B cell (primary cell): ENCODE measurements around the gene SP140. TPM values are rescaled to one million over a fixed set of nuclear protein-coding genes. Genes with fewer than 3 reads are reported as not detected.
"Not testable (repeated sequence)": the region's sequence is repeated elsewhere in the genome, so short reads cannot be mapped to it uniquely, and the experiment has no call there.

ENCODE experiments used
- ATAC-seq: fragments of 200-7000 bp; cut with Tn5 transposase; one replicate; pipeline ENCODE4 v1.10.0; 2021; ENCODE audit warnings: low read depth, mild to moderate bottlenecking, moderate number of reproducible peaks, moderate library complexity
- CTCF ChIA-PET: fragments of 350-600 bp; sonication (Branson Sonifier 250); formaldehyde crosslinking; loops from one replicate; lab custom pipeline; 2021; ENCODE audit warnings: antibody characterized with exemption, inconsistent platforms; lab: Charles Lee
- POLR2A ChIA-PET: fragments of 350-600 bp; sonication (Branson Sonifier 250); formaldehyde crosslinking; loops from one replicate; lab custom pipeline; 2021; ENCODE audit warnings: antibody characterized with exemption; lab: Charles Lee
- DNase-seq: peaks from one replicate; pipeline ENCODE4 v3.0.0; 2013
- H2AFZ ChIP-seq: 2 replicates; pipeline ENCODE4 v1.6.1; 2012; ENCODE audit warnings: mild to moderate bottlenecking, low read depth, low read length; ENCODE audit not compliant: insufficient read depth, poor library complexity, severe bottlenecking
- H3K27ac ChIP-seq, 2 donors: 1 replicate in 1 of 2; 2 replicates in 1 of 2; pipeline ENCODE4 v1.5.1; 2012 to 2013; ENCODE audit warnings: low read length in 2 of 2, mild to moderate bottlenecking in 2 of 2, moderate library complexity in 1 of 2
- H3K27me3 ChIP-seq, 4 experiments: fragments of 200-600 bp in 1 of 4; sonication (generic) in 1 of 4; replicated peaks in 1 of 4; 1 replicate in 2 of 4; 2 replicates in 2 of 4; pipeline versions ENCODE4 v1.6.1 to v1.7.0; 2013 to 2016; ENCODE audit warnings: low read length in 3 of 4, mild to moderate bottlenecking in 2 of 4, mixed read lengths in 1 of 4, moderate library complexity in 1 of 4; ENCODE audit not compliant: insufficient read depth in 4 of 4, control insufficient read depth in 3 of 4; ENCODE audit errors: control extremely low read depth in 1 of 4
- H3K36me3 ChIP-seq, 2 experiments: replicated peaks in 1 of 2; 1 replicate in 1 of 2; 2 replicates in 1 of 2; pipeline versions ENCODE4 v1.6.1 to v1.7.1; 2013; ENCODE audit warnings: low read length in 1 of 2; ENCODE audit not compliant: insufficient read depth in 2 of 2, control insufficient read depth in 1 of 2; ENCODE audit errors: control extremely low read depth in 1 of 2, extremely low read depth in 1 of 2
- H3K4me1 ChIP-seq, 2 donors: fragments of 200-600 bp in 1 of 2; sonication (generic) in 1 of 2; 1 replicate in 1 of 2; 2 replicates in 1 of 2; pipeline versions ENCODE4 v1.5.1 to v1.6.1; 2013 to 2017; ENCODE audit warnings: low read length in 2 of 2; ENCODE audit not compliant: control insufficient read depth in 2 of 2, insufficient read depth in 2 of 2
- H3K4me2 ChIP-seq: replicated peaks from 2 replicates; pipeline ENCODE3; 2012; ENCODE audit warnings: mild to moderate bottlenecking, low read depth, low read length; ENCODE audit not compliant: poor library complexity, severe bottlenecking
- H3K4me3 ChIP-seq, 5 experiments: fragments of 200-600 bp in 1 of 5; sonication (generic) in 1 of 5; 1 replicate in 3 of 5; 2 replicates in 2 of 5; pipeline versions ENCODE4 v1.5.1 to v1.7.0; 2011 to 2016; ENCODE audit warnings: low read length in 4 of 5, mild to moderate bottlenecking in 4 of 5, low read depth in 2 of 5, control low read depth in 1 of 5, moderate library complexity in 1 of 5; ENCODE audit not compliant: insufficient read depth in 1 of 5; ENCODE audit errors: control extremely low read depth in 1 of 5, extremely low read depth in 1 of 5
- H3K79me2 ChIP-seq: fragments of 200-600 bp; sonication (generic); one replicate; pipeline ENCODE4 v1.6.0; 2016; ENCODE audit warnings: low read length; ENCODE audit not compliant: control insufficient read depth, insufficient read depth
- H3K9ac ChIP-seq: fragments of 200-600 bp; sonication (generic); 2 replicates; pipeline ENCODE4 v1.6.1; 2017; ENCODE audit warnings: mild to moderate bottlenecking, low read length, moderate library complexity
- H3K9me3 ChIP-seq, 3 donors: one replicate each; pipeline versions ENCODE4 v1.6.1 to v1.7.1; 2013; ENCODE audit warnings: low read length in 2 of 3; ENCODE audit not compliant: control insufficient read depth in 2 of 3, insufficient read depth in 1 of 3; ENCODE audit errors: control extremely low read depth in 1 of 3
- H4K20me1 ChIP-seq: 2 replicates; pipeline ENCODE4 v1.6.0; 2012; ENCODE audit warnings: mild to moderate bottlenecking, low read length; ENCODE audit not compliant: insufficient read depth, control insufficient read depth, poor library complexity, severe bottlenecking
- H3K27ac Mint-ChIP-seq: one replicate; pipeline ENCODE4 v1.8.0; 2021; ENCODE audit warnings: mixed read lengths
- H3K27me3 Mint-ChIP-seq: one replicate; pipeline ENCODE4 v1.8.0; 2021; ENCODE audit warnings: mixed read lengths
- H3K4me1 Mint-ChIP-seq: one replicate; pipeline ENCODE4 v1.8.0; 2021; ENCODE audit warnings: mixed read lengths
- H3K4me3 Mint-ChIP-seq: one replicate; pipeline ENCODE4 v1.8.0; 2021; ENCODE audit warnings: mixed read lengths
- H3K9me3 Mint-ChIP-seq: one replicate; pipeline ENCODE4 v1.8.0; 2022; ENCODE audit warnings: mixed read lengths; ENCODE audit not compliant: insufficient read depth
- EZH2 ChIP-seq: IDR thresholded peaks from 2 replicates; pipeline ENCODE4 v1.6.1; 2012; ENCODE audit warnings: borderline replicate concordance, low read depth, mild to moderate bottlenecking, moderate library complexity, low read length; ENCODE audit not compliant: insufficient read depth, poor library complexity, severe bottlenecking
- WGBS: methylation state at CpG from one replicate; pipeline ENCODE4 v1.1.5; 2013; ENCODE audit warnings: missing lambda C conversion rate; ENCODE audit not compliant: insufficient coverage; 5-methylcytosine and 5-hydroxymethylcytosine counted together
- intact Hi-C: fragments of 100-400 bp; cut with micrococcal nuclease; formaldehyde crosslinking; loops from one replicate; pipeline ENCODE4 v1.10.0; 2022
- polyA plus RNA-seq: library from polyadenylated mRNA; depleted of rRNA; stranded (reverse); fragments of >200 nt; gene quantifications from 2 replicates; pipeline ENCODE4 v1.2.3, GENCODE V29; 2012
- total RNA-seq, 2 donors: library from RNA; stranded (reverse); fragments of 120-200 nt in 1 of 2; gene quantifications; 1 replicate in 1 of 2; 2 replicates in 1 of 2; pipeline versions ENCODE4 v1.2.3 to v1.2.4, GENCODE V29; 2013 to 2022

SP140 gene
- total and polyA plus RNA-seq, 2 donors (not counting 1 experiment from before 2014, with no cell fraction given) = 78.7 to 411 TPM

DNA sequence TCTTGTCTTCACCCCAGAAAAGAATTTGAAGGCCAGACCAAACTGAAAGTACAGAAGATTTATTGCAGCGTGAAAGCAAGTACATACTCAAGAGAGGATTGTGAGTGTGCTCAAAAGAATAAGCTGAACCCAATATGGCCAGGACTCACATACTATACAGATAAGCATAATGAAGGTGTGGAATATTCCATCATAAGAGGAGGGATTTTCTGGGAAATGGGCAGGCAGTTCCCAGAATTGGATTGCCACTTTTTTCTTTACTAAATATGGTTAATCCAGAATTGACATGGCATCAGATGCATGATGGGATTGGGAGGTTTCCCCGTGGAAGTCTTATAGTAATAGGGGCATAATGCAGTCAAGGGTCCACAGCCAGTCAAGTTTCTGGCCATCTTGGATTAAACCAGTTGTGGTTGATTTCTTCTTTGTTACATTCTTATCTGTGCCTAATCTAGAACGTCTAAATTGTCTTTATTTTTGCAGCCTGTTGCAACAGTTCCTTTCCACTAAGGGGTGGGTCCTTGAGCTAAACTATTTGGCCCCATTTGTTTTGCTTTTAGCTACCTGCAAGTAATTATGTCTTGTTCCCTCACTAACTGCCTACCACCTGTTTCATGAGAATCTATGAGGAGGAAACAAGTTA, 110.4 kb downstream of the SP140 start:
- Histone ChIP-seq H3K9ac (no peak overlapping the region), H3K4me2 (peak overlapping the region; percentile 9), H3K9me3 (no peaks in the 10 kb centered on the region), H4K20me1 (peaks cover 13% of the 10 kb centered on the region), H3K79me2 (peaks cover 60% of the 10 kb centered on the region), H3K36me3 (peaks cover 9 to 53% of the 10 kb centered on the region in 2 experiments), H2AFZ (no peak overlapping the region), H3K27ac (peak overlapping the region; percentile 38 to 39), H3K4me3 (no peak overlapping the region), H3K4me1 (peaks cover 12 to 20% of the 10 kb centered on the region in 2 donors), H3K27me3 (no peaks in the 10 kb centered on the region)
- no peaks in the 10 kb centered on the region for H3K27me3 Mint-ChIP-seq
- ATAC-seq (no peak), DNase-seq (no peak)
- ChIA-PET CTCF (no interaction called here), POLR2A (interaction anchor here (1.4 kb wide), 1 partner anchor 9 kb away, joined by 3 read pairs; the partner anchor contains the start of gene SP140L)
- intact Hi-C loops = no loop called here
- H3K4me3 Mint-ChIP-seq = peak overlapping the region; percentile 57
- no peak for TF ChIP-seq EZH2
- peaks cover 50% of the 10 kb centered on the region for H3K4me1 Mint-ChIP-seq
- WGBS = 57% methylated on average over 1 of the region's 3 CpGs
- H3K27ac Mint-ChIP-seq = peak overlapping the region; percentile 71
- no peaks in the 10 kb centered on the region for H3K9me3 Mint-ChIP-seq

DNA sequence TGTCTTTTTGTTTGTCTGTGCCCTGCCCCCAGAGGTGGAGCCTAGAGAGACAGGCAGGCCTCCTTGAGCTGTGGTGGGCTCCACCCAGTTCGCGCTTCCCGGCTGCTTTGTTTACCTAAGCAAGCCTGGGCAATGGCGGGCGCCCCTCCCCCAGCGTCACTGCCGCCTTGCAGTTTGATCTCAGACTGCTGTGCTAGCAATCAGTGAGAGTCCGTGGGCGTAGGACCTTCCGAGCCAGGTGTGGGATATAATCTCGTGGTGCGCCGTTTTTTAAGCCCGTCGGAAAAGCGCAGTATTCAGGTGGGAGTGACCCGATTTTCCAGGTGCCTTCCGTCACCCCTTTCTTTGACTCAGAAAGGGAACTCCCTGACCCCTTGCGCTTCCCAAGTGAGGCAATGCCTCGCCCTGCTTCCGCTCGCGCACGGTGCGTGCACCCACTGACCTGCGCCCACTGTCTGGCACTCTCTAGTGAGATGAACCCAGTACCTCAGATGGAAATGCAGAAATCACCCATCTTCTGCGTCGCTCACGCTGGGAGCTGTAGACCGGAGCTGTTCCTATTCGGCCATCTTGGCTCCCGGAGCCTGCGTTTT, 116.5 kb downstream of the SP140 start:
- Histone ChIP-seq H4K20me1 (peaks cover 12% of the 10 kb centered on the region), H3K9me3 (peaks cover 3 to 18% (median 9%) of the 10 kb centered on the region in 3 donors), H3K36me3 (peaks cover 9 to 42% of the 10 kb centered on the region in 2 experiments), H3K79me2 (peaks cover 46% of the 10 kb centered on the region)
- Mint-ChIP-seq H3K9me3 (peaks cover 15% of the 10 kb centered on the region), H3K4me1 (peaks cover 29% of the 10 kb centered on the region)
- H3K4me2 ChIP-seq, H3K27ac Mint-ChIP-seq, intact Hi-C loops, H3K4me1 ChIP-seq, POLR2A ChIA-PET, CTCF ChIA-PET, H3K4me3 ChIP-seq, H3K27ac ChIP-seq, H3K27me3 ChIP-seq, DNase-seq, H2AFZ ChIP-seq, ATAC-seq, H3K4me3 Mint-ChIP-seq, H3K9ac ChIP-seq, H3K27me3 Mint-ChIP-seq: not testable (repeated sequence)
- WGBS = no CpG with 5 or more reads among the region's 33 CpGs

DNA sequence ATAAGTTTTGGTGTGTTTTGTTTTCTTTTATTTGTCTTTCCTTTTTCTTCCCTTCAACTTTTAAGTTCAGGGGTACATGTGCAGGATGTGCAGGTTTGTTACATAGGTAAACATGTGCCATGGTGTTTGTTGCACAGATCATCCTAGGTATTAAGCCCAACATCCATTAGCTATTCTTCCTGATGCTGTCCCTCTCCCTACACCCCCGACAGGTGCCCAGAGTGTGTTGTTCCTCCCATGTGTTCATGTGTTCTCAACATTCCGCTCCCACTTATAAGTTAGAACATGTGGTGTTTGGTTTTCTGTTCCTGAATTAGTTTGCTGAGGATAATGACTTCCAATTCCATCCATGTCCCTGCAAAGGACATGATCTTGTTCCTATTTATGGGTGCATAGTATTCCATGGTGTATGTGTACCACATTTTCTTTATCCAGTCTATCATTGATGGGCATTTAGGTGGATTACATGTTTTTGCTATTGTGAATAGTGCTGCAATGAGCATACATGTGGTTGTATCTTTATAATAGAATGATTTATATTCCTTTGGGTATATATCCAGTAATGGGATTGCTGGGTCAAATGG, 117.6 kb downstream of the SP140 start:
- H3K9ac ChIP-seq, H3K4me3 Mint-ChIP-seq, H3K27ac ChIP-seq, H3K27me3 Mint-ChIP-seq, H3K27ac Mint-ChIP-seq, H3K4me3 ChIP-seq, H3K4me2 ChIP-seq, H2AFZ ChIP-seq, intact Hi-C loops, DNase-seq, H3K27me3 ChIP-seq, CTCF ChIA-PET, ATAC-seq, POLR2A ChIA-PET: not testable (repeated sequence)
- peaks cover 40% of the 10 kb centered on the region for H3K4me1 Mint-ChIP-seq
- peaks cover 15% of the 10 kb centered on the region for H3K9me3 Mint-ChIP-seq
- Histone ChIP-seq H3K36me3 (peaks cover 9 to 46% of the 10 kb centered on the region in 2 experiments), H3K79me2 (peaks cover 57% of the 10 kb centered on the region), H4K20me1 (peaks cover 22% of the 10 kb centered on the region), H3K4me1 (peaks cover 12 to 13% of the 10 kb centered on the region in 2 donors), H3K9me3 (peaks cover 9 to 19% (median 10%) of the 10 kb centered on the region in 3 donors)
- no CpG with 5 or more reads among the region's 2 CpGs for WGBS
